GM06990 (cell line): ENCODE data around the gene RYR1.

Experiments
- DNase-seq: peaks from one replicate; pipeline ENCODE4 v3.0.0-alpha.2; 2011; ENCODE audit not compliant: insufficient read length; ENCODE audit errors: extremely low read depth
- H3K27me3 ChIP-seq: replicated peaks from 2 replicates; pipeline ENCODE4 v1.6.0; 2011; ENCODE audit warnings: low read length; ENCODE audit not compliant: control insufficient read depth, insufficient read depth
- H3K36me3 ChIP-seq: 2 replicates; pipeline ENCODE4 v1.5.1; 2011; ENCODE audit warnings: low read length; ENCODE audit not compliant: control insufficient read depth, insufficient read depth
- H3K4me3 ChIP-seq: replicated peaks from 2 replicates; pipeline ENCODE4 v1.5.1; 2011; ENCODE audit warnings: low read depth, mild to moderate bottlenecking, control low read depth, low read length
- CTCF ChIP-seq: IDR thresholded peaks from 2 replicates; pipeline ENCODE4 v1.5.1; 2011; ENCODE audit warnings: low read length, control low read depth, mild to moderate bottlenecking, inconsistent platforms; ENCODE audit not compliant: insufficient read depth, poor library complexity, severe bottlenecking

Gene RYR1

DNA sequence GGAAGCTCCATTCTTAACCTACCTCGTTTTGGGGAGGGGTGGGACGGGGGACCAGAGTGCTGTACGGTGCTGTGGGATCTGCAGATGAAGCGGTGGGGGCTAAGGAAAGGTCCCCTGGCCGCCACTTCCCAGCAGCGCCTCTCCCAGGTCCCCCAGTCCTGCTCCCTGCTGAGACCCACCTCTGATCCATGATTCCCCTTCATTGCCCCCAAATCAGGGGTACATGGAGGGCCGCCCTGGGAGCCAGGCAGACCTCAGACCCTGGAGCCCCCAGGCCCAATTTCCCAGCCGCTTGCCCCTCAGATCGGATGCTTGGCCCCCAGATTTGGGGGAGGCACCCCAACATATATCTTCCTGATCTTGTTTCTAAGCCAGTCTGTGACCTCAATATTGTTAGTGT lies 34.4 kb upstream of the RYR1 start:
- no peak for DNase-seq

GRCh38 chr19:38399537-38399936 lies 34.0 kb upstream of the RYR1 start:
- no peak for DNase-seq
- no peaks in the 10 kb centered on the region for H3K36me3 ChIP-seq
- no peak for TF ChIP-seq CTCF
- H3K4me3 ChIP-seq = no peak overlapping the region
- no peaks in the 10 kb centered on the region; the same call in none of the 2 replicates for H3K27me3 ChIP-seq

More for the DNA sequence above, 34.4 kb upstream of the RYR1 start:
- H3K36me3 ChIP-seq = no peaks in the 10 kb centered on the region
- H3K27me3 ChIP-seq = no peaks in the 10 kb centered on the region; the same call in none of the 2 replicates
- no peak for TF ChIP-seq CTCF
- H3K4me3 ChIP-seq = no peak overlapping the region

DNA sequence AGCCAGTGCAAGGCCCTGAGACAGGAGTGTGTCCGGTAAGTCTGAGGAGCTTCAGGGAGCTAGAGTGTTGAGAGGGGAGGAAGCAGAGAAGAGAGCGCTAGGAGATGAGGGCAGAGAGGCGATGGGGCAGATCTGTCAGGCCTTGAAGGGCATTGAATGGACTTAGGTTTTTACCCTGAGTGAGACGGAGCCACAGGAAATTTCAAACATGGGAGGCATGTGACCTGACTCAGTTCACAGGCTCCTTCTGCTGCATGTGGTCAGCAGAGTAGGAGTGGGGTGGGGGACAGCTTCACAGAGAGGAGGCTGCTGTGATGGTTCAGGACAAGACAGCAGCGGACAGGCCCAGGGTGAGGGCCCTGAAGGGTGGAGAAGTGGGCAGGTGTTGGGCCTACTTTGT lies 33.1 kb upstream of the RYR1 start:
- DNase-seq = no peak
- TF ChIP-seq CTCF = no peak
- no peaks in the 10 kb centered on the region; the same call in 1 of the 2 replicates for H3K27me3 ChIP-seq
- H3K4me3 ChIP-seq = no peak overlapping the region
- no peaks in the 10 kb centered on the region for H3K36me3 ChIP-seq

DNA sequence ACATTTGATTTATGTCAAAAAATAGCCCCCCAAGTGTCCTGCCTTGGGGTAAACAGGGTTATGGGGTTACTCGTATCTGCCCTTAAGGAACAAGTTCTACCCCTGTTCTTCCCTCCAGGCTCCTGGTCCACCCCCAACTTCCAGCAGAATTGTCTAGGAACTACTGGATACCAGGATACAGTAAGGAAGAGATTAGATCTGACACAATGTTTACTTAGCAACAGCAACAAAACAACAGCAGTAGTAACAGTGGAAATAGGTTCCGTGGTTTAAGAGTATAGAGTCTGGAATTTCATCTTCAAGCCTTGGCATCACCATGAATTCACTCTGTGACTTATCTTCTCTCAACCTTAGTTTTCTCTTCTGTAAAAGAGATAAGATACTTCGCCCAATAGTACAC lies 32.3 kb upstream of the RYR1 start:
- Histone ChIP-seq H3K36me3 (no peaks in the 10 kb centered on the region), H3K4me3 (no peak overlapping the region), H3K27me3 (no peaks in the 10 kb centered on the region; the same call in 1 of the 2 replicates)
- DNase-seq = no peak
- no peak for TF ChIP-seq CTCF

- TF ChIP-seq CTCF = no peak
- Histone ChIP-seq H3K4me3 (peak overlapping the region; percentile 58), H3K27me3 (no peaks in the 10 kb centered on the region), H3K36me3 (peaks cover 3% of the 10 kb centered on the region)
- no peak for DNase-seq
Measured at GRCh38 chr19:38402623-38402966, 30.9 kb upstream of the RYR1 start.

GRCh38 chr19:38402967-38403674 lies 30.4 kb upstream of the RYR1 start, which contains the start of gene FAM98C:
Gene FAM98C, plus strand, starts transcription at chr19:38403093. Its CDS starts 61 bp downstream, at chr19:38403154.
- DNase-seq = peak; percentile 98
- TF ChIP-seq CTCF = peak; percentile 64

More at GRCh38 chr19:38402967-38403674, 30.4 kb upstream of the RYR1 start, which contains the start of gene FAM98C:
- H3K36me3 ChIP-seq = peaks cover 3% of the 10 kb centered on the region
- peak within 1 kb of the TSS; percentile 67 for H3K4me3 ChIP-seq
- H3K27me3 ChIP-seq = no peaks in the 10 kb centered on the region
